ENCODE measurements around the gene EHBP1.

The EHBP1 gene

DNA sequence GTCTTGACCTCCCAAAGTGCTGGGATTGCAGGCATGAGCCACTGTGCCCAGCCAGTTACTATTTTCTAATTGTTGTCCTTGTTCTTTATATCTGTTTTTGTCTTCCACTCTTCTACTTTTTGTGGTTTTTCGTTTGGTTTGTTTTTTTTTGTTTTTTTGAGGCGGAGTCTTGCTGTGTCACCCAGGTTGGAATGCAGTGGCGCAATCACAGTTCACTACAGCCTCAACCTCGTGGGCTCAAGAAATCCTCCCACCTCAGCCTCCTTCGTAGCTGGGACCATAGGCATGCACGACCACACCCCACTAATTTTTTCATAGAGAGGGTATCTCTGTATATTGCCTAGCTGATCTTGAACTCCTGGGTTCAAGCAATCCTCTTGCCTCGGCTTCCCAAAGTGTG is 100.7 kb downstream of the EHBP1 start:
- POLR2A ChIA-PET: no interaction called here

DNA sequence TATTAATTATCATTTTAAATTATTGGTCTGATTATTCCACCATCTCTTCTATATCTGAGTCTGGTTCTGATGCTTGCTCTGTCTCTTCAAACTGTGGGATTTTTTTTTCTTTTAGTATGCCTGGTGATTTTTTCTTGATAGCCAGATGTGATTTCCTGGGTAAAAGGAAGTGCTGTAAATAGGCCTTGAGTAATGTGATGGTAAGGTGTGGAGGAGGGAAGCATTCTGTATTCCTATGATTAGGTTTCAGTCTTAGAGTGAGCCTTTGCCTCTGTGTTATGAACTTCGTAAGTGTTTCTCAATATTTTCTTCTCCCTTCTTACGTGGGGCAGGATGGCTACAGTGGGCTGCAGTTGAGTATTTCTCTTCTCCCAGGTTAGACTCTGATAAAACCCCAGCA is 103.0 kb downstream of the EHBP1 start:
- ChIA-PET POLR2A (no interaction called here), CTCF (interaction anchor here (0.6 kb wide), 1 partner anchor 99 kb away, joined by 3 read pairs; no protein-coding TSS in a partner anchor)
- no peak for TF ChIP-seq ZNF114 (tag by site-specific recombination; IDR thresholded peaks at IDR 0.05)
- TF ChIP-seq ZNF768 (tag by site-specific recombination; IDR thresholded peaks at IDR 0.05): no peak
- TF ChIP-seq ZNF394 (tag by site-specific recombination; IDR thresholded peaks at IDR 0.05; ENCODE audit: borderline replicate concordance): no peak
- no peak for TF ChIP-seq ZNF558 (tag by site-specific recombination; IDR thresholded peaks at IDR 0.05)
- TF ChIP-seq, protein P1, sequence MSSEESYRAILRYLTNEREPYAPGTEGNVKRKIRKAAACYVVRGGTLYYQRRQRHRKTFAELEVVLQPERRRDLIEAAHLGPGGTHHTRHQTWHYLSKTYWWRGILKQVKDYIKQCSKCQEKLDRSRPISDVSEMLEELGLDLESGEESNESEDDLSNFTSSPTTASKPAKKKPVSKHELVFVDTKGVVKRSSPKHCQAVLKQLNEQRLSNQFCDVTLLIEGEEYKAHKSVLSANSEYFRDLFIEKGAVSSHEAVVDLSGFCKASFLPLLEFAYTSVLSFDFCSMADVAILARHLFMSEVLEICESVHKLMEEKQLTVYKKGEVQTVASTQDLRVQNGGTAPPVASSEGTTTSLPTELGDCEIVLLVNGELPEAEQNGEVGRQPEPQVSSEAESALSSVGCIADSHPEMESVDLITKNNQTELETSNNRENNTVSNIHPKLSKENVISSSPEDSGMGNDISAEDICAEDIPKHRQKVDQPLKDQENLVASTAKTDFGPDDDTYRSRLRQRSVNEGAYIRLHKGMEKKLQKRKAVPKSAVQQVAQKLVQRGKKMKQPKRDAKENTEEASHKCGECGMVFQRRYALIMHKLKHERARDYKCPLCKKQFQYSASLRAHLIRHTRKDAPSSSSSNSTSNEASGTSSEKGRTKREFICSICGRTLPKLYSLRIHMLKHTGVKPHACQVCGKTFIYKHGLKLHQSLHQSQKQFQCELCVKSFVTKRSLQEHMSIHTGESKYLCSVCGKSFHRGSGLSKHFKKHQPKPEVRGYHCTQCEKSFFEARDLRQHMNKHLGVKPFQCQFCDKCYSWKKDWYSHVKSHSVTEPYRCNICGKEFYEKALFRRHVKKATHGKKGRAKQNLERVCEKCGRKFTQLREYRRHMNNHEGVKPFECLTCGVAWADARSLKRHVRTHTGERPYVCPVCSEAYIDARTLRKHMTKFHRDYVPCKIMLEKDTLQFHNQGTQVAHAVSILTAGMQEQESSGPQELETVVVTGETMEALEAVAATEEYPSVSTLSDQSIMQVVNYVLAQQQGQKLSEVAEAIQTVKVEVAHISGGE (tag by site-specific recombination; conservative IDR thresholded peaks at IDR 0.05; ENCODE audit: low read depth): no peak
- no peak for TF ChIP-seq ZFHX2 (tag by site-specific recombination; conservative IDR thresholded peaks at IDR 0.05)
- TF ChIP-seq ZNF658 (tag by site-specific recombination; IDR thresholded peaks at IDR 0.05): no peak
- no peaks in the 10 kb centered on the region for H3K4me1 ChIP-seq (ENCODE audit: control insufficient read depth, insufficient read depth, low read length)
- H3K27ac ChIP-seq (ENCODE audit: extremely low read depth, low read depth, low read length): no peak overlapping the region
- H3K4me3 ChIP-seq (ENCODE audit: low read depth, low read length): no peak overlapping the region
- no peaks in the 10 kb centered on the region; a peak in 1 of 3 replicates for H3K36me3 ChIP-seq (ENCODE audit: control insufficient read depth in 2 of 2, insufficient read depth in 1 of 2, low read length in 2 of 2)
- no peaks in the 10 kb centered on the region for H3K9me3 ChIP-seq (ENCODE audit: control insufficient read depth, insufficient read depth, low read depth, low read length)

More for the DNA sequence above, 100.7 kb downstream of the EHBP1 start:
- no peaks in the 10 kb centered on the region for H3K4me1 ChIP-seq (ENCODE audit: control insufficient read depth, insufficient read depth, low read length)
- H3K4me3 ChIP-seq (ENCODE audit: low read depth, low read length): no peak overlapping the region
- TF ChIP-seq ZNF549 (tag by site-specific recombination; IDR thresholded peaks at IDR 0.05): no peak
- no peak for TF ChIP-seq ZNF114 (tag by site-specific recombination; IDR thresholded peaks at IDR 0.05)
- no peak for TF ChIP-seq GLI4 (tag by site-specific recombination; IDR thresholded peaks at IDR 0.05)
- TF ChIP-seq ZNF175 (tag by site-specific recombination; IDR thresholded peaks at IDR 0.05): no peak
- TF ChIP-seq, protein P2, sequence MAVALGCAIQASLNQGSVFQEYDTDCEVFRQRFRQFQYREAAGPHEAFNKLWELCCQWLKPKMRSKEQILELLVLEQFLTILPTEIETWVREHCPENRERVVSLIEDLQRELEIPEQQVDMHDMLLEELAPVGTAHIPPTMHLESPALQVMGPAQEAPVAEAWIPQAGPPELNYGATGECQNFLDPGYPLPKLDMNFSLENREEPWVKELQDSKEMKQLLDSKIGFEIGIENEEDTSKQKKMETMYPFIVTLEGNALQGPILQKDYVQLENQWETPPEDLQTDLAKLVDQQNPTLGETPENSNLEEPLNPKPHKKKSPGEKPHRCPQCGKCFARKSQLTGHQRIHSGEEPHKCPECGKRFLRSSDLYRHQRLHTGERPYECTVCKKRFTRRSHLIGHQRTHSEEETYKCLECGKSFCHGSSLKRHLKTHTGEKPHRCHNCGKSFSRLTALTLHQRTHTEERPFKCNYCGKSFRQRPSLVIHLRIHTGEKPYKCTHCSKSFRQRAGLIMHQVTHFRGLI (tag by site-specific recombination; IDR thresholded peaks at IDR 0.05): no peak
- TF ChIP-seq ZNF510 (tag by site-specific recombination; IDR thresholded peaks at IDR 0.05; ENCODE audit: insufficient replicate concordance): no peak
- no peak for TF ChIP-seq TRIM28 (IDR thresholded peaks at IDR 0.05; ENCODE audit: borderline replicate concordance, low read length)
- TF ChIP-seq, protein P3, sequence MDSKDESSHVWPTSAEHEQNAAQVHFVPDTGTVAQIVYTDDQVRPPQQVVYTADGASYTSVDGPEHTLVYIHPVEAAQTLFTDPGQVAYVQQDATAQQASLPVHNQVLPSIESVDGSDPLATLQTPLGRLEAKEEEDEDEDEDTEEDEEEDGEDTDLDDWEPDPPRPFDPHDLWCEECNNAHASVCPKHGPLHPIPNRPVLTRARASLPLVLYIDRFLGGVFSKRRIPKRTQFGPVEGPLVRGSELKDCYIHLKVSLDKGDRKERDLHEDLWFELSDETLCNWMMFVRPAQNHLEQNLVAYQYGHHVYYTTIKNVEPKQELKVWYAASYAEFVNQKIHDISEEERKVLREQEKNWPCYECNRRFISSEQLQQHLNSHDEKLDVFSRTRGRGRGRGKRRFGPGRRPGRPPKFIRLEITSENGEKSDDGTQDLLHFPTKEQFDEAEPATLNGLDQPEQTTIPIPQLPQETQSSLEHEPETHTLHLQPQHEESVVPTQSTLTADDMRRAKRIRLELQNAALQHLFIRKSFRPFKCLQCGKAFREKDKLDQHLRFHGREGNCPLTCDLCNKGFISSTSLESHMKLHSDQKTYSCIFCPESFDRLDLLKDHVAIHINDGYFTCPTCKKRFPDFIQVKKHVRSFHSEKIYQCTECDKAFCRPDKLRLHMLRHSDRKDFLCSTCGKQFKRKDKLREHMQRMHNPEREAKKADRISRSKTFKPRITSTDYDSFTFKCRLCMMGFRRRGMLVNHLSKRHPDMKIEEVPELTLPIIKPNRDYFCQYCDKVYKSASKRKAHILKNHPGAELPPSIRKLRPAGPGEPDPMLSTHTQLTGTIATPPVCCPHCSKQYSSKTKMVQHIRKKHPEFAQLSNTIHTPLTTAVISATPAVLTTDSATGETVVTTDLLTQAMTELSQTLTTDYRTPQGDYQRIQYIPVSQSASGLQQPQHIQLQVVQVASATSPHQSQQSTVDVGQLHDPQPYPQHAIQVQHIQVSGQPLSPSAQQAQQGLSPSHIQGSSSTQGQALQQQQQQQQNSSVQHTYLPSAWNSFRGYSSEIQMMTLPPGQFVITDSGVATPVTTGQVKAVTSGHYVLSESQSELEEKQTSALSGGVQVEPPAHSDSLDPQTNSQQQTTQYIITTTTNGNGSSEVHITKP (tag by site-specific recombination; IDR thresholded peaks at IDR 0.05): no peak
- TF ChIP-seq ZNF747 (tag by site-specific recombination; IDR thresholded peaks at IDR 0.05): no peak
- no peak for TF ChIP-seq ZNF146 (tag by site-specific recombination; IDR thresholded peaks at IDR 0.05)
- no peak for TF ChIP-seq ZNF324 (tag by site-specific recombination; IDR thresholded peaks at IDR 0.05)
- TF ChIP-seq HOXD13 (CRISPR knock-in tag; IDR thresholded peaks at IDR 0.05; ENCODE audit: borderline replicate concordance): no peak
- no peak for TF ChIP-seq ZNF155 (tag by site-specific recombination; IDR thresholded peaks at IDR 0.05)
- TF ChIP-seq, protein P4, sequence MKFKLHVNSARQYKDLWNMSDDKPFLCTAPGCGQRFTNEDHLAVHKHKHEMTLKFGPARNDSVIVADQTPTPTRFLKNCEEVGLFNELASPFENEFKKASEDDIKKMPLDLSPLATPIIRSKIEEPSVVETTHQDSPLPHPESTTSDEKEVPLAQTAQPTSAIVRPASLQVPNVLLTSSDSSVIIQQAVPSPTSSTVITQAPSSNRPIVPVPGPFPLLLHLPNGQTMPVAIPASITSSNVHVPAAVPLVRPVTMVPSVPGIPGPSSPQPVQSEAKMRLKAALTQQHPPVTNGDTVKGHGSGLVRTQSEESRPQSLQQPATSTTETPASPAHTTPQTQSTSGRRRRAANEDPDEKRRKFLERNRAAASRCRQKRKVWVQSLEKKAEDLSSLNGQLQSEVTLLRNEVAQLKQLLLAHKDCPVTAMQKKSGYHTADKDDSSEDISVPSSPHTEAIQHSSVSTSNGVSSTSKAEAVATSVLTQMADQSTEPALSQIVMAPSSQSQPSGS (tag by site-specific recombination; IDR thresholded peaks at IDR 0.05; ENCODE audit: low read depth): no peak
- TF ChIP-seq ZFP41 (tag by site-specific recombination; IDR thresholded peaks at IDR 0.05; ENCODE audit: borderline replicate concordance): no peak
- no peak for TF ChIP-seq ZNF768 (tag by site-specific recombination; IDR thresholded peaks at IDR 0.05)
- no peak for TF ChIP-seq ZNF658 (tag by site-specific recombination; IDR thresholded peaks at IDR 0.05)
- TF ChIP-seq SP7 (tag by site-specific recombination; IDR thresholded peaks at IDR 0.05): no peak
- TF ChIP-seq, protein P5, sequence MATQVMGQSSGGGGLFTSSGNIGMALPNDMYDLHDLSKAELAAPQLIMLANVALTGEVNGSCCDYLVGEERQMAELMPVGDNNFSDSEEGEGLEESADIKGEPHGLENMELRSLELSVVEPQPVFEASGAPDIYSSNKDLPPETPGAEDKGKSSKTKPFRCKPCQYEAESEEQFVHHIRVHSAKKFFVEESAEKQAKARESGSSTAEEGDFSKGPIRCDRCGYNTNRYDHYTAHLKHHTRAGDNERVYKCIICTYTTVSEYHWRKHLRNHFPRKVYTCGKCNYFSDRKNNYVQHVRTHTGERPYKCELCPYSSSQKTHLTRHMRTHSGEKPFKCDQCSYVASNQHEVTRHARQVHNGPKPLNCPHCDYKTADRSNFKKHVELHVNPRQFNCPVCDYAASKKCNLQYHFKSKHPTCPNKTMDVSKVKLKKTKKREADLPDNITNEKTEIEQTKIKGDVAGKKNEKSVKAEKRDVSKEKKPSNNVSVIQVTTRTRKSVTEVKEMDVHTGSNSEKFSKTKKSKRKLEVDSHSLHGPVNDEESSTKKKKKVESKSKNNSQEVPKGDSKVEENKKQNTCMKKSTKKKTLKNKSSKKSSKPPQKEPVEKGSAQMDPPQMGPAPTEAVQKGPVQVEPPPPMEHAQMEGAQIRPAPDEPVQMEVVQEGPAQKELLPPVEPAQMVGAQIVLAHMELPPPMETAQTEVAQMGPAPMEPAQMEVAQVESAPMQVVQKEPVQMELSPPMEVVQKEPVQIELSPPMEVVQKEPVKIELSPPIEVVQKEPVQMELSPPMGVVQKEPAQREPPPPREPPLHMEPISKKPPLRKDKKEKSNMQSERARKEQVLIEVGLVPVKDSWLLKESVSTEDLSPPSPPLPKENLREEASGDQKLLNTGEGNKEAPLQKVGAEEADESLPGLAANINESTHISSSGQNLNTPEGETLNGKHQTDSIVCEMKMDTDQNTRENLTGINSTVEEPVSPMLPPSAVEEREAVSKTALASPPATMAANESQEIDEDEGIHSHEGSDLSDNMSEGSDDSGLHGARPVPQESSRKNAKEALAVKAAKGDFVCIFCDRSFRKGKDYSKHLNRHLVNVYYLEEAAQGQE (tag by site-specific recombination; IDR thresholded peaks at IDR 0.05): no peak
- TF ChIP-seq ZNF138 (tag by site-specific recombination; IDR thresholded peaks at IDR 0.05; ENCODE audit: borderline replicate concordance): no peak
- CTCF ChIA-PET: no interaction called here
- H3K9me3 ChIP-seq (ENCODE audit: control insufficient read depth, insufficient read depth, low read depth, low read length): no peaks in the 10 kb centered on the region
- no peaks in the 10 kb centered on the region; a peak in 1 of 3 replicates for H3K36me3 ChIP-seq (ENCODE audit: control insufficient read depth in 2 of 2, insufficient read depth in 1 of 2, low read length in 2 of 2)
- no peak overlapping the region for H3K27ac ChIP-seq (ENCODE audit: extremely low read depth, low read depth, low read length)
